ENCODE results near the gene C3orf52. TPM values are rescaled to one million over a fixed set of nuclear protein-coding genes. Genes with fewer than 3 reads are reported as not detected.

C3orf52 gene
- total and polyA plus RNA-seq, 8 donors: 4.9 to 30.5 (median 7.7) TPM

DNA sequence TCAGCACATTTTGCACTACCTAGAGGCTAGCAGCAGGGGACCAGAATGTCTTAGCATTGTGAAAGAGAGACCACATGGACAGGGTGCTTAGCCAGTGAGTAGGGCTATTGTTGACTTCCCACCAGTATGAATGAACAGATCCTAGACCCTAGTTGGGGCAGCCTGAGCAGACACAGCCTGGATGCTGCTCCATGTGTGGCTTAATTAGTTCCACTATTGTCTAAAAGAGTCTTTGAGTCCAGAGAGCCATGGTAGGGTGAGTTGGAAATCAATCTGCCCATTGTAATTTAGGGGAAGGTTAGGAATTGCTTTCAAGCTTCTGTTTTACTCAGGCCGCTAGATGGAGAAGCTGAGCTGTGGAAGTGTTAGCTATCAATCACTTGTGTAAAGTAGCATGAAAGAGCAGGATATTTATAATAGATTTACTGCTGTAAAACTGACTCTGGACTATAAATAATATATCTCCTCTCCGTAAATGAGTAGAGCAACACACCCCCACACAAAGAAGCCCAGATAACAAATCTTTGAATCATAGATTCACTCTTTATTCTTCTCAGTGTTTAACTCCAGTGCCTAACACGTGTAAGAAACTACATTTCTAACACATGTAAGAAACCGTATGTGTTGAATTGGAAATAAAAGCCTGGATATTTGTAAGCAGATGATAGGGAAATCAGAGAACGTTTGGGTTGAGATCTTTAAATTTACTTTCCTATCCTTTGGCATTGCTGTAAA lies 50.9 kb downstream of the C3orf52 start:
- intact Hi-C loops (cut with DNase I): no loop called here
- ATAC-seq: peak; percentile 59
- H3K4me3 ChIP-seq: no peak overlapping the region
- no peaks in the 10 kb centered on the region for H3K27me3 ChIP-seq
- H3K27ac ChIP-seq: no peak overlapping the region
- DNase-seq: peak in 2 of 4 donors; percentile 16 to 36
- no peaks in the 10 kb centered on the region for H3K9me3 ChIP-seq
- peaks cover 0 to 4% of the 10 kb centered on the region in 2 donors for H3K4me1 ChIP-seq
- TF ChIP-seq CTCF (IDR thresholded peaks at IDR 0.05): no peak
- no peaks in the 10 kb centered on the region for H3K36me3 ChIP-seq

DNA sequence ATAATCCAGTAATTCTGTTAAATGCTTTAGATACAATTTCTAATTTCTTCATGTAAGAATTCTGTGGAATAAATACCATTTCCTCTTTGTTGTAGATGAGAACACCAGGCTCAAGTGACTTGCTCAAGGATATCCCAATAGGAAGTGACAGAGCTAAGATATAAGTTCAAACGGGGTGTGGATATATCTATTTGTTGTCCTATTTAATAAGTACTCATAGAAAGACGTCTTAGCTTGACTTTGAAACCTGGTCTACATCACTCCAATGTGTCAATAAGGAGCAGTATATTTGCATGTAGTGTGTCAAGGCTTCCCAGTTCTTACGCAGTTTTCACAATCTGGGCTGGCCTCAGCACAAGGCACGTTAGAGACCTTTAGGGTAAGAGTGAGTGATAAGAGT lies 51.6 kb downstream of the C3orf52 start:
- no peak for ATAC-seq
- Histone ChIP-seq H3K36me3 (no peaks in the 10 kb centered on the region), H3K27me3 (no peaks in the 10 kb centered on the region), H3K4me3 (no peak overlapping the region), H3K9me3 (no peaks in the 10 kb centered on the region), H3K4me1 (peaks cover 0 to 4% of the 10 kb centered on the region in 2 donors), H3K27ac (no peak overlapping the region)
- no peak for DNase-seq
- no peak for TF ChIP-seq CTCF (IDR thresholded peaks at IDR 0.05)
- intact Hi-C loops (cut with DNase I): no loop called here

DNA sequence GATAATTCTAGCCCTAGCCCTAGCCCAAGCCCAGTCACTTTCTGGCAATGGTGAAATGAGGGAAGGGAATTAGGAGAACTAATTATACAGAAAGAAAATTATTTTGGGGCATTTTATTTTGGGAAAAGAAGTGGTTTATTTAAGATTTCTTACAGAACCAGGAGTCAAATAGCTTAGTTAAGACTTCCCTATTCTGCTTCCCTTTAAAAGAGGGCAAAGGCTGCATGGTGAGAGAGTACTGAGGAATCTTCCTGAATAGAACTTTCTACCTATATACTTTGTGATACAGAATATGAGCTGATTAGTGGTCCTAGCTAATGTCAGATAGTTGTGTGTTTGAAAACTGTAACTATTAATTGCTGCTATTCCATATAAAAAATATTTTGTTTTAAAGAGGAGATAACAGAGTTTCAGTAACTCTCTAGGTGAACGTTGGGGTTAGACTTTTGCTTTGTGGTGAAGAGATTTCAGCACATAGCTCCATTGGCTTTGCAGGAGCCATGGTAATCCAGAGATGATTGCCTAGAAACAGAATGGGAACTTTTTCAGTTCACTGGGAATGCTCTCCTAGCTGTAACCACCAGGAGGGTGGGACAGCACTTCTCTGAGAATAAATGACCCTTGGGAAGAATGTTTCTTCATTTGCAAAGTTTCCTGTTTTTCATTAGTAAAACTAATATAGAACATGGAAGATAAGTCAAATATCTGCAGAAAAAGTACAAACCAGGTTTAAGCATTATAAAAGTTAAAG lies 52.2 kb downstream of the C3orf52 start:
- DNase-seq (no peak), ATAC-seq (no peak)
- intact Hi-C loops (cut with DNase I): no loop called here
- no peak for TF ChIP-seq CTCF (IDR thresholded peaks at IDR 0.05)
- Histone ChIP-seq H3K27me3 (no peaks in the 10 kb centered on the region), H3K4me1 (peaks cover 0 to 4% of the 10 kb centered on the region in 2 donors), H3K9me3 (peaks cover 0 to 5% of the 10 kb centered on the region in 2 donors), H3K4me3 (no peak overlapping the region), H3K27ac (no peak overlapping the region), H3K36me3 (no peaks in the 10 kb centered on the region)

DNA sequence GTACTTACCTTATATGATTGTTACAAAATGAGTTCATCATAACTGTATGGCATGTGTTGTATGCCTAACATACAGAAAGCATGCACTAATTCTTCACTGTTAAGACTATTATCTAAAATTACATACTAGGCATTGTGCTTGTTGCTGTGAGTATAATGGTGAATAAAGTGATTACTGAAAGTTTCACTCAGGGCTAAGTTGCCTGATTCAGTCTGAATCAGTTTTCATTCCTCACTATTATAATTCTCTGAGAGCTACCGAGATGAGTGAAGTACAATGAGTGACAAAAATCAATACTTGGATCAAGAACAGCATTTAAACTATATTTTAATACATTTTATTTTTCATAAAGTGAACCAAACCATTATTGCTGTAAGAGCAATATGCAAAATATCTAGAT lies 54.4 kb downstream of the C3orf52 start:
- intact Hi-C loops (cut with DNase I): no loop called here
- H3K27ac ChIP-seq: no peak overlapping the region
- H3K36me3 ChIP-seq: no peaks in the 10 kb centered on the region
- H3K27me3 ChIP-seq: no peaks in the 10 kb centered on the region
- ATAC-seq: no peak
- no peak for DNase-seq
- H3K4me1 ChIP-seq: peaks cover 0 to 4% of the 10 kb centered on the region in 2 donors
- H3K4me3 ChIP-seq: no peak overlapping the region
- peaks cover 0 to 14% of the 10 kb centered on the region in 2 donors for H3K9me3 ChIP-seq
- TF ChIP-seq CTCF (IDR thresholded peaks at IDR 0.05): no peak

DNA sequence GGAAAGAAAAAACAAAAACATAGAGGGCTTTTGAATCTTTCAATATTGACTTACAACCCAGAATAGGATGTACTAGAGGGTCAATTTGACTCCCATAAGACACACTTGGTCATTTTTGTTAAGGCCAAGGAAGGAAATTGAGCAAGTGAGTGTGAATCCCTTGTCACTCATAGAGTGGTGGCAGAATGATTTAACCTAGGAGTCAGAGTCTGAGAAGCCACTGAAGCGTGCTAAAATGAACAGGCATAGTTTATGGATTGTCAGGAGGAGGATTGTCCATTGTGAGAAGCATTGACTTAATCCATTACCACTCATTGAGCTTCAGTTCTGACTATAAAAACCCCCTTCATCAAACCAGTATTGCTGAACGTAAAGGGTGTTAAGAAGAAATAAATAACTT lies 55.1 kb downstream of the C3orf52 start:
- Histone ChIP-seq H3K4me1 (peaks cover 0 to 4% of the 10 kb centered on the region in 2 donors), H3K36me3 (no peaks in the 10 kb centered on the region), H3K27me3 (no peaks in the 10 kb centered on the region), H3K4me3 (no peak overlapping the region), H3K9me3 (peaks cover 0 to 14% of the 10 kb centered on the region in 2 donors), H3K27ac (no peak overlapping the region)
- no peak for DNase-seq
- no peak for TF ChIP-seq CTCF (IDR thresholded peaks at IDR 0.05)
- ATAC-seq: no peak
- intact Hi-C loops (cut with DNase I): no loop called here

Data from left lung (tissue), 10 donors.